CD8-positive, alpha-beta memory T cell (primary cell): Measurements from ENCODE around the gene FBLN1. TPM values are rescaled to one million over a fixed set of nuclear protein-coding genes. Genes with fewer than 3 reads are reported as not detected.

Experiments used
- CTCF ChIA-PET: fragments of 350-600 bp; sonication (Branson Sonifier 250); formaldehyde crosslinking; loops from one replicate; lab custom pipeline; 2021; ENCODE audit warnings: antibody characterized with exemption; lab: Charles Lee
- POLR2A ChIA-PET: fragments of 350-600 bp; sonication (Branson Sonifier 250); formaldehyde crosslinking; loops from one replicate; lab custom pipeline; 2021; ENCODE audit warnings: antibody characterized with exemption; lab: Charles Lee
- DNase-seq, 5 donors: peaks; one replicate each; pipeline versions ENCODE4 v3.0.0 to v3.0.0-alpha.2; 2020 to 2022; ENCODE audit warnings: mixed read lengths in 1 of 5
- H3K27ac ChIP-seq: one replicate; pipeline ENCODE4 v1.7.0; 2013; ENCODE audit warnings: low read depth, mild to moderate bottlenecking, low read length, moderate library complexity
- H3K27me3 ChIP-seq: 2 replicates; pipeline ENCODE4 v1.7.0; 2013; ENCODE audit warnings: low read length, mild to moderate bottlenecking; ENCODE audit not compliant: insufficient read depth, poor library complexity, severe bottlenecking
- H3K36me3 ChIP-seq: 2 replicates; pipeline ENCODE4 v1.7.0; 2013; ENCODE audit warnings: mild to moderate bottlenecking, low read length, moderate library complexity; ENCODE audit not compliant: insufficient read depth
- H3K4me1 ChIP-seq: 2 replicates; pipeline ENCODE4 v1.7.0; 2013; ENCODE audit warnings: mild to moderate bottlenecking, low read length, moderate library complexity; ENCODE audit not compliant: insufficient read depth
- H3K4me3 ChIP-seq: 2 replicates; pipeline ENCODE4 v1.7.0; 2013; ENCODE audit warnings: mild to moderate bottlenecking, low read length
- H3K9me3 ChIP-seq: 2 replicates; pipeline ENCODE4 v1.7.0; 2013; ENCODE audit warnings: mild to moderate bottlenecking, low read length
- H3K27ac Mint-ChIP-seq, 8 donors: one replicate each; pipeline ENCODE4 v1.8.0; 2020 to 2021; ENCODE audit warnings: mixed read lengths in 8 of 8, mild to moderate bottlenecking in 6 of 8, inconsistent platforms in 3 of 8, moderate library complexity in 3 of 8
- H3K27me3 Mint-ChIP-seq, 2 donors: one replicate each; pipeline ENCODE4 v1.8.0; 2020 to 2021; ENCODE audit warnings: mixed read lengths in 2 of 2, mild to moderate bottlenecking in 1 of 2, moderate library complexity in 1 of 2
- H3K36me3 Mint-ChIP-seq, 3 donors: one replicate each; pipeline ENCODE4 v1.8.0; 2020 to 2021; ENCODE audit warnings: mixed read lengths in 3 of 3, inconsistent platforms in 1 of 3, mild to moderate bottlenecking in 1 of 3
- H3K4me1 Mint-ChIP-seq, 3 donors: one replicate each; pipeline ENCODE4 v1.8.0; 2020 to 2021; ENCODE audit warnings: mixed read lengths in 3 of 3, inconsistent platforms in 1 of 3, mild to moderate bottlenecking in 1 of 3
- H3K4me3 Mint-ChIP-seq, 7 donors: one replicate each; pipeline ENCODE4 v1.8.0; 2020 to 2021; ENCODE audit warnings: mixed read lengths in 7 of 7, mild to moderate bottlenecking in 6 of 7, moderate library complexity in 4 of 7, inconsistent platforms in 2 of 7
- H3K9me3 Mint-ChIP-seq, 5 donors: one replicate each; pipeline ENCODE4 v1.8.0; 2020 to 2022; ENCODE audit warnings: mixed read lengths in 5 of 5, mild to moderate bottlenecking in 3 of 5, moderate library complexity in 2 of 5, inconsistent platforms in 1 of 5
- polyA plus RNA-seq: library from polyadenylated mRNA; unstranded; fragments of 300-500 nt; fragmentation: Illumina TruSeq; gene quantifications from one replicate; pipeline ENCODE4 v1.2.3, GENCODE V29; 2021
- total RNA-seq, 2 experiments: library from RNA; stranded (reverse); gene quantifications; one replicate each; pipeline ENCODE4 v1.2.3, GENCODE V29; 2021

FBLN1 gene
- total and polyA plus RNA-seq, 3 experiments from 2014 or later, result not detected

GRCh38 chr22:45480717-45481116 lies 22.0 kb upstream of the FBLN1 start:
- Mint-ChIP-seq H3K36me3 (no peaks in the 10 kb centered on the region), H3K4me1 (no peaks in the 10 kb centered on the region), H3K4me3 (peak overlapping the region in 1 of 7 donors; percentile 6), H3K27me3 (peaks cover 12 to 50% of the 10 kb centered on the region in 2 donors), H3K27ac (no peak overlapping the region), H3K9me3 (peaks cover 0 to 1% (median 0%) of the 10 kb centered on the region in 5 donors)
- Histone ChIP-seq H3K27ac (no peak overlapping the region), H3K27me3 (no peaks in the 10 kb centered on the region), H3K36me3 (no peaks in the 10 kb centered on the region), H3K4me1 (no peaks in the 10 kb centered on the region), H3K4me3 (no peak overlapping the region), H3K9me3 (no peaks in the 10 kb centered on the region)
- ChIA-PET CTCF (no interaction called here), POLR2A (no interaction called here)
- no peak for DNase-seq

- DNase-seq, result no peak
- H3K4me1 Mint-ChIP-seq, result no peaks in the 10 kb centered on the region
- no peak overlapping the region for H3K4me3 Mint-ChIP-seq
- H3K9me3 Mint-ChIP-seq, result peaks cover 0 to 1% (median 0%) of the 10 kb centered on the region in 5 donors
- Histone ChIP-seq H3K27me3 (no peaks in the 10 kb centered on the region), H3K36me3 (no peaks in the 10 kb centered on the region), H3K27ac (no peak overlapping the region), H3K4me3 (no peak overlapping the region), H3K4me1 (no peaks in the 10 kb centered on the region), H3K9me3 (no peaks in the 10 kb centered on the region)
- no peak overlapping the region for H3K27ac Mint-ChIP-seq
- no peaks in the 10 kb centered on the region for H3K36me3 Mint-ChIP-seq
- CTCF ChIA-PET, result no interaction called here
- H3K27me3 Mint-ChIP-seq, result peaks cover 12 to 51% of the 10 kb centered on the region in 2 donors
- POLR2A ChIA-PET, result no interaction called here
Measured at GRCh38 chr22:45481661-45482060, 21.0 kb upstream of the FBLN1 start.

- CTCF ChIA-PET, result no interaction called here
- peaks cover 10 to 48% of the 10 kb centered on the region in 2 donors for H3K27me3 Mint-ChIP-seq
Measured at GRCh38 chr22:45482169-45482568, 20.5 kb upstream of the FBLN1 start.

GRCh38 chr22:45483319-45483718 lies 19.4 kb upstream of the FBLN1 start:
- Mint-ChIP-seq H3K36me3 (no peaks in the 10 kb centered on the region), H3K4me3 (no peak overlapping the region), H3K4me1 (no peaks in the 10 kb centered on the region), H3K9me3 (peaks cover 0 to 1% (median 0%) of the 10 kb centered on the region in 5 donors), H3K27me3 (peaks cover 9 to 45% of the 10 kb centered on the region in 2 donors), H3K27ac (peak overlapping the region in 1 of 8 donors; percentile 27)
- no peaks in the 10 kb centered on the region for H3K27me3 ChIP-seq
- ChIA-PET CTCF (no interaction called here), POLR2A (no interaction called here)
- H3K4me3 ChIP-seq, result no peak overlapping the region
- no peaks in the 10 kb centered on the region for H3K9me3 ChIP-seq
- H3K4me1 ChIP-seq, result no peaks in the 10 kb centered on the region
- H3K27ac ChIP-seq, result no peak overlapping the region
- H3K36me3 ChIP-seq, result no peaks in the 10 kb centered on the region
- no peak for DNase-seq

More at GRCh38 chr22:45482169-45482568, 20.5 kb upstream of the FBLN1 start:
- Mint-ChIP-seq H3K9me3 (peaks cover 0 to 1% (median 0%) of the 10 kb centered on the region in 5 donors), H3K36me3 (no peaks in the 10 kb centered on the region), H3K4me3 (no peak overlapping the region), H3K27ac (no peak overlapping the region), H3K4me1 (no peaks in the 10 kb centered on the region)
- Histone ChIP-seq H3K27ac (no peak overlapping the region), H3K4me1 (no peaks in the 10 kb centered on the region), H3K4me3 (no peak overlapping the region), H3K9me3 (no peaks in the 10 kb centered on the region), H3K36me3 (no peaks in the 10 kb centered on the region), H3K27me3 (no peaks in the 10 kb centered on the region)
- DNase-seq, result no peak
- POLR2A ChIA-PET, result no interaction called here

- ChIA-PET CTCF (no interaction called here), POLR2A (no interaction called here)
- H3K4me1 Mint-ChIP-seq, result no peaks in the 10 kb centered on the region
- Histone ChIP-seq H3K9me3 (no peaks in the 10 kb centered on the region), H3K27me3 (no peaks in the 10 kb centered on the region), H3K4me1 (no peaks in the 10 kb centered on the region), H3K4me3 (no peak overlapping the region), H3K36me3 (no peaks in the 10 kb centered on the region), H3K27ac (no peak overlapping the region)
- H3K27ac Mint-ChIP-seq, result no peak overlapping the region
- peaks cover 0 to 1% (median 0%) of the 10 kb centered on the region in 5 donors for H3K9me3 Mint-ChIP-seq
- peaks cover 5 to 48% of the 10 kb centered on the region in 2 donors for H3K27me3 Mint-ChIP-seq
- DNase-seq, result no peak
- H3K4me3 Mint-ChIP-seq, result no peak overlapping the region
- no peaks in the 10 kb centered on the region for H3K36me3 Mint-ChIP-seq
Measured at GRCh38 chr22:45483918-45484499, 18.7 kb upstream of the FBLN1 start.

- H3K27me3 Mint-ChIP-seq, result peaks cover 5 to 51% of the 10 kb centered on the region in 2 donors
- H3K36me3 Mint-ChIP-seq, result no peaks in the 10 kb centered on the region
- no peak overlapping the region for H3K27ac Mint-ChIP-seq
- Histone ChIP-seq H3K4me1 (no peaks in the 10 kb centered on the region), H3K27me3 (no peaks in the 10 kb centered on the region), H3K4me3 (no peak overlapping the region), H3K9me3 (no peaks in the 10 kb centered on the region), H3K36me3 (no peaks in the 10 kb centered on the region), H3K27ac (no peak overlapping the region)
- ChIA-PET CTCF (no interaction called here), POLR2A (no interaction called here)
- H3K4me1 Mint-ChIP-seq, result no peaks in the 10 kb centered on the region
- H3K9me3 Mint-ChIP-seq, result peaks cover 0 to 1% (median 0%) of the 10 kb centered on the region in 5 donors
- no peak overlapping the region for H3K4me3 Mint-ChIP-seq
- no peak for DNase-seq
Measured at GRCh38 chr22:45484742-45485141, 17.9 kb upstream of the FBLN1 start.

GRCh38 chr22:45485261-45485660 lies 17.4 kb upstream of the FBLN1 start:
- POLR2A ChIA-PET, result no interaction called here
- no peak overlapping the region for H3K27ac ChIP-seq
- H3K36me3 Mint-ChIP-seq, result no peaks in the 10 kb centered on the region
- H3K27ac Mint-ChIP-seq, result no peak overlapping the region
- H3K36me3 ChIP-seq, result no peaks in the 10 kb centered on the region
- peaks cover 5 to 53% of the 10 kb centered on the region in 2 donors for H3K27me3 Mint-ChIP-seq
- H3K27me3 ChIP-seq, result no peaks in the 10 kb centered on the region
- H3K4me3 Mint-ChIP-seq, result no peak overlapping the region
- H3K4me3 ChIP-seq, result no peak overlapping the region
- H3K4me1 ChIP-seq, result no peaks in the 10 kb centered on the region
- no peaks in the 10 kb centered on the region for H3K4me1 Mint-ChIP-seq
- no peak for DNase-seq
- H3K9me3 Mint-ChIP-seq, result peaks cover 0 to 1% (median 0%) of the 10 kb centered on the region in 5 donors
- CTCF ChIA-PET, result no interaction called here
- no peaks in the 10 kb centered on the region for H3K9me3 ChIP-seq

GRCh38 chr22:45488764-45489370 lies 13.8 kb upstream of the FBLN1 start:
- peaks cover 10 to 60% of the 10 kb centered on the region in 2 donors for H3K27me3 Mint-ChIP-seq
- Histone ChIP-seq H3K27ac (no peak overlapping the region), H3K9me3 (no peaks in the 10 kb centered on the region), H3K27me3 (no peaks in the 10 kb centered on the region), H3K4me3 (no peak overlapping the region), H3K36me3 (no peaks in the 10 kb centered on the region), H3K4me1 (no peaks in the 10 kb centered on the region)
- no peak overlapping the region for H3K27ac Mint-ChIP-seq
- peaks cover 0 to under 1% (median 0%) of the 10 kb centered on the region in 5 donors for H3K9me3 Mint-ChIP-seq
- CTCF ChIA-PET, result no interaction called here
- DNase-seq, result no peak
- H3K4me1 Mint-ChIP-seq, result no peaks in the 10 kb centered on the region
- H3K4me3 Mint-ChIP-seq, result no peak overlapping the region
- POLR2A ChIA-PET, result no interaction called here
- H3K36me3 Mint-ChIP-seq, result no peaks in the 10 kb centered on the region
